HUES48 (cell line): ENCODE measurements around the gene BCL11B.

Experiments used
- H3K27ac ChIP-seq: one replicate; pipeline ENCODE4 v1.7.0; 2013; ENCODE audit warnings: low read depth, low read length, inconsistent platforms
- H3K27me3 ChIP-seq: 2 replicates; pipeline ENCODE4 v1.6.1; 2013; ENCODE audit warnings: mild to moderate bottlenecking, low read length; ENCODE audit not compliant: control insufficient read depth, insufficient read depth
- H3K36me3 ChIP-seq: 2 replicates; pipeline ENCODE4 v1.6.1; 2013; ENCODE audit warnings: low read length; ENCODE audit not compliant: control insufficient read depth, insufficient read depth
- H3K4me1 ChIP-seq: 2 replicates; pipeline ENCODE4 v1.6.1; 2013; ENCODE audit warnings: mild to moderate bottlenecking, low read length; ENCODE audit not compliant: control insufficient read depth, insufficient read depth
- H3K4me3 ChIP-seq: 2 replicates; pipeline ENCODE4 v1.5.1; 2013; ENCODE audit warnings: mild to moderate bottlenecking, low read depth, low read length
- H3K9ac ChIP-seq: 2 replicates; pipeline ENCODE4 v1.6.1; 2013; ENCODE audit warnings: mild to moderate bottlenecking, low read depth, low read length, moderate library complexity
- H3K9me3 ChIP-seq: 2 replicates; pipeline ENCODE4 v1.6.1; 2013; ENCODE audit warnings: low read length; ENCODE audit not compliant: control insufficient read depth, insufficient read depth

The BCL11B gene

GRCh38 chr14:99202516-99202915, 69.5 kb downstream of the BCL11B start:
- Histone ChIP-seq H3K36me3 (no peaks in the 10 kb centered on the region), H3K9ac (no peak overlapping the region), H3K27me3 (no peaks in the 10 kb centered on the region)

GRCh38 chr14:99201351-99202073, 70.5 kb downstream of the BCL11B start:
- Histone ChIP-seq H3K36me3 (no peaks in the 10 kb centered on the region), H3K27me3 (no peaks in the 10 kb centered on the region)

More at GRCh38 chr14:99202516-99202915, 69.5 kb downstream of the BCL11B start:
- Histone ChIP-seq H3K9me3 (no peaks in the 10 kb centered on the region), H3K4me1 (no peaks in the 10 kb centered on the region; the same call in 1 of the 2 replicates), H3K4me3 (no peak overlapping the region), H3K27ac (no peak overlapping the region)

GRCh38 chr14:99200654-99201005, 71.4 kb downstream of the BCL11B start:
- no peak overlapping the region for H3K27ac ChIP-seq
- H3K27me3 ChIP-seq, result no peaks in the 10 kb centered on the region
- H3K4me1 ChIP-seq, result no peaks in the 10 kb centered on the region; the same call in 1 of the 2 replicates
- no peak overlapping the region for H3K4me3 ChIP-seq
- no peak overlapping the region for H3K9ac ChIP-seq
- H3K9me3 ChIP-seq, result no peaks in the 10 kb centered on the region
- H3K36me3 ChIP-seq, result no peaks in the 10 kb centered on the region

More at GRCh38 chr14:99201351-99202073, 70.5 kb downstream of the BCL11B start:
- Histone ChIP-seq H3K4me1 (no peaks in the 10 kb centered on the region; the same call in 1 of the 2 replicates), H3K27ac (no peak overlapping the region), H3K9ac (no peak overlapping the region), H3K9me3 (no peaks in the 10 kb centered on the region), H3K4me3 (no peak overlapping the region)

- no peak overlapping the region for H3K4me3 ChIP-seq
- no peak overlapping the region for H3K9ac ChIP-seq
- H3K27ac ChIP-seq, result no peak overlapping the region
- no peaks in the 10 kb centered on the region for H3K27me3 ChIP-seq
- no peaks in the 10 kb centered on the region for H3K36me3 ChIP-seq
- H3K9me3 ChIP-seq, result no peaks in the 10 kb centered on the region
- H3K4me1 ChIP-seq, result no peaks in the 10 kb centered on the region; the same call in 1 of the 2 replicates
Observed at GRCh38 chr14:99199846-99200653, 71.9 kb downstream of the BCL11B start.

- Histone ChIP-seq H3K9me3 (no peaks in the 10 kb centered on the region), H3K36me3 (no peaks in the 10 kb centered on the region), H3K27ac (no peak overlapping the region), H3K4me3 (no peak overlapping the region), H3K9ac (no peak overlapping the region), H3K4me1 (no peaks in the 10 kb centered on the region), H3K27me3 (no peaks in the 10 kb centered on the region)
Observed at GRCh38 chr14:99198746-99199502, 73.1 kb downstream of the BCL11B start.

GRCh38 chr14:99196310-99196650, 75.7 kb downstream of the BCL11B start:
- Histone ChIP-seq H3K36me3 (no peaks in the 10 kb centered on the region), H3K27me3 (no peaks in the 10 kb centered on the region), H3K27ac (no peak overlapping the region)

GRCh38 chr14:99195602-99196309, 76.2 kb downstream of the BCL11B start:
- no peak overlapping the region for H3K4me3 ChIP-seq
- no peaks in the 10 kb centered on the region for H3K36me3 ChIP-seq
- no peak overlapping the region for H3K9ac ChIP-seq
- H3K9me3 ChIP-seq, result no peaks in the 10 kb centered on the region
- no peak overlapping the region for H3K27ac ChIP-seq
- H3K27me3 ChIP-seq, result no peaks in the 10 kb centered on the region
- H3K4me1 ChIP-seq, result peaks cover 11% of the 10 kb centered on the region

More at GRCh38 chr14:99196310-99196650, 75.7 kb downstream of the BCL11B start:
- no peaks in the 10 kb centered on the region for H3K9me3 ChIP-seq
- peaks cover 9% of the 10 kb centered on the region for H3K4me1 ChIP-seq
- H3K9ac ChIP-seq, result no peak overlapping the region
- H3K4me3 ChIP-seq, result no peak overlapping the region

GRCh38 chr14:99194736-99195135, 77.3 kb downstream of the BCL11B start:
- H3K27me3 ChIP-seq, result no peaks in the 10 kb centered on the region
- no peak overlapping the region for H3K9ac ChIP-seq
- no peak overlapping the region for H3K4me3 ChIP-seq
- H3K4me1 ChIP-seq, result peaks cover 11% of the 10 kb centered on the region
- H3K27ac ChIP-seq, result no peak overlapping the region
- H3K9me3 ChIP-seq, result no peaks in the 10 kb centered on the region
- no peaks in the 10 kb centered on the region for H3K36me3 ChIP-seq

- no peaks in the 10 kb centered on the region for H3K36me3 ChIP-seq
- no peak overlapping the region for H3K4me3 ChIP-seq
- H3K27ac ChIP-seq, result no peak overlapping the region
- peaks cover 11% of the 10 kb centered on the region for H3K4me1 ChIP-seq
- no peaks in the 10 kb centered on the region for H3K27me3 ChIP-seq
- no peak overlapping the region for H3K9ac ChIP-seq
- H3K9me3 ChIP-seq, result no peaks in the 10 kb centered on the region
Observed at GRCh38 chr14:99194136-99194535, 77.9 kb downstream of the BCL11B start.

GRCh38 chr14:99192830-99193229, 79.2 kb downstream of the BCL11B start:
- Histone ChIP-seq H3K4me3 (no peak overlapping the region), H3K4me1 (peaks cover 20% of the 10 kb centered on the region), H3K36me3 (no peaks in the 10 kb centered on the region), H3K9me3 (no peaks in the 10 kb centered on the region), H3K27ac (no peak overlapping the region), H3K9ac (no peak overlapping the region), H3K27me3 (no peaks in the 10 kb centered on the region)
